SK-N-SH (cell line): ENCODE results near the gene SYTL4. TPM values are rescaled to one million over a fixed set of nuclear protein-coding genes. Genes with fewer than 3 reads are reported as not detected.

Source experiments
- CTCF ChIA-PET: fragments of 300-600, 350-600 bp; formaldehyde crosslinking; extraction: SDS; loops from one replicate; lab custom pipeline; 2021; lab: Yijun Ruan, JAX
- POLR2A ChIA-PET: fragments of 350-600 bp; sonication (Branson Sonifier 250); formaldehyde crosslinking; extraction: SDS; loops from one replicate; lab custom pipeline; 2020; ENCODE audit warnings: antibody characterized with exemption, inconsistent platforms; lab: Yijun Ruan, JAX
- DNase-seq: peaks from one replicate; pipeline ENCODE4 v3.0.0; 2012
- H2AFZ ChIP-seq: fragments of 200-600 bp; sonication (generic); 2 replicates; pipeline ENCODE4 v1.8.1; 2016; ENCODE audit warnings: antibody characterized with exemption, mild to moderate bottlenecking, low read depth
- H3F3A ChIP-seq: fragments of 200-600 bp; sonication (generic); replicated peaks from 2 replicates; pipeline ENCODE3; 2016; ENCODE audit warnings: antibody characterized with exemption, mild to moderate bottlenecking; ENCODE audit not compliant: insufficient read depth
- H3K27ac ChIP-seq, 2 experiments: fragments of 200-500 bp in 1 of 2; fragments of 200-600 bp in 1 of 2; sonication (Bioruptor generic) in 1 of 2; sonication (generic), shearing (Covaris generic) in 1 of 2; 2 replicates each; pipeline versions ENCODE4 v1.5.1 to v1.6.1; 2014 to 2016; ENCODE audit warnings: low read depth in 2 of 2, inconsistent platforms in 1 of 2, low read length in 1 of 2, mild to moderate bottlenecking in 1 of 2, mixed read lengths in 1 of 2
- H3K27me3 ChIP-seq: fragments of 200-600 bp; sonication (generic), shearing (Covaris generic); 2 replicates; pipeline ENCODE4 v1.6.1; 2016; ENCODE audit warnings: mixed run types; ENCODE audit not compliant: insufficient read depth
- H3K36me3 ChIP-seq, 2 experiments: fragments of 200-500 bp in 1 of 2; fragments of 200-600 bp in 1 of 2; sonication (Bioruptor generic) in 1 of 2; sonication (generic) in 1 of 2; replicated peaks in 1 of 2; 2 replicates each; pipeline versions ENCODE3 to v1.5.1; 2014 to 2016; ENCODE audit warnings: low read length in 1 of 2, mild to moderate bottlenecking in 1 of 2; ENCODE audit not compliant: insufficient read depth in 2 of 2, control insufficient read depth in 1 of 2
- H3K4me1 ChIP-seq, 2 experiments: fragments of 200-500 bp in 1 of 2; fragments of 200-600 bp in 1 of 2; sonication (Bioruptor generic) in 1 of 2; sonication (generic), shearing (Covaris generic) in 1 of 2; 2 replicates each; pipeline versions ENCODE4 v1.5.1 to v1.6.1; 2014 to 2016; ENCODE audit warnings: low read depth in 1 of 2, low read length in 1 of 2, mixed run types in 1 of 2; ENCODE audit not compliant: insufficient read depth in 2 of 2, control insufficient read depth in 1 of 2
- H3K4me2 ChIP-seq: fragments of 200-600 bp; sonication (generic), shearing (Covaris generic); 2 replicates; pipeline ENCODE4 v1.6.1; 2017; ENCODE audit warnings: mixed run types
- H3K4me3 ChIP-seq, 2 experiments: fragments of 200-500 bp in 1 of 2; fragments of 200-600 bp in 1 of 2; sonication (Bioruptor generic) in 1 of 2; sonication (generic), shearing (Covaris generic) in 1 of 2; 2 replicates each; pipeline versions ENCODE4 v1.5.1 to v1.8.1; 2014 to 2016; ENCODE audit warnings: low read depth in 2 of 2, inconsistent platforms in 1 of 2, low read length in 1 of 2, mild to moderate bottlenecking in 1 of 2, mixed read lengths in 1 of 2, moderate library complexity in 1 of 2
- H3K79me2 ChIP-seq: fragments of 200-600 bp; sonication (generic); 2 replicates; pipeline ENCODE4 v1.8.1; 2017; ENCODE audit warnings: mild to moderate bottlenecking; ENCODE audit not compliant: insufficient read depth
- H3K9ac ChIP-seq: fragments of 200-600 bp; sonication (generic); 2 replicates; pipeline ENCODE4 v1.6.1; 2017; ENCODE audit warnings: mixed run types
- H3K9me2 ChIP-seq: fragments of 200-600 bp; sonication (generic); 2 replicates; pipeline ENCODE4 v1.6.1; 2017; ENCODE audit warnings: mixed run types
- H3K9me3 ChIP-seq: fragments of 200-600 bp; sonication (generic); 2 replicates; pipeline ENCODE4 v1.6.1; 2017; ENCODE audit warnings: mixed run types, mild to moderate bottlenecking, moderate library complexity
- H4K20me1 ChIP-seq: fragments of 200-600 bp; sonication (generic); 2 replicates; pipeline ENCODE4 v1.6.1; 2017; ENCODE audit warnings: mild to moderate bottlenecking, mixed run types; ENCODE audit not compliant: insufficient read depth
- CHD2 ChIP-seq: fragments of 150-350 bp; IDR thresholded peaks from 2 replicates; pipeline ENCODE4 v1.6.1; 2018; ENCODE audit warnings: low read length; ENCODE audit not compliant: partially characterized antibody
- ELF1 ChIP-seq: IDR thresholded peaks from 2 replicates; pipeline ENCODE4 v1.4.0; 2012
- EP300 ChIP-seq, 2 experiments: IDR thresholded peaks; 2 replicates each; pipeline versions ENCODE4 v1.4.0 to v1.6.1; 2012; ENCODE audit warnings: borderline replicate concordance in 1 of 2, low read depth in 1 of 2, low read length in 1 of 2
- GATA2 ChIP-seq: sonication (generic); formaldehyde crosslinking; IDR thresholded peaks from 2 replicates; pipeline ENCODE4 v1.5.0; 2020; ENCODE audit warnings: mild to moderate bottlenecking, missing genetic modification reagents
- MAX ChIP-seq: IDR thresholded peaks from 2 replicates; pipeline ENCODE4 v1.4.0; 2012; ENCODE audit warnings: low read depth
- MEF2A ChIP-seq: IDR thresholded peaks from 2 replicates; pipeline ENCODE4 v1.4.0; 2012; ENCODE audit warnings: low read depth, borderline replicate concordance
- MXI1 ChIP-seq: IDR thresholded peaks from 2 replicates; pipeline ENCODE4 v1.6.1; 2012; ENCODE audit warnings: mild to moderate bottlenecking, low read depth, low read length, improper control_type of control experiment
- PBX3 ChIP-seq: IDR thresholded peaks from 2 replicates; pipeline ENCODE4; 2012
- POLR2AphosphoS5 ChIP-seq: IDR thresholded peaks from 2 replicates; pipeline ENCODE4 v1.6.1; 2012; ENCODE audit warnings: low read depth, low read length
- RAD21 ChIP-seq: IDR thresholded peaks from 2 replicates; pipeline ENCODE4 v1.6.1; 2012; ENCODE audit warnings: mild to moderate bottlenecking, low read length
- RCOR1 ChIP-seq: fragments of 150-350 bp; IDR thresholded peaks from 2 replicates; pipeline ENCODE4 v1.6.1; 2017; ENCODE audit warnings: antibody characterized with exemption, low read length
- RFX5 ChIP-seq: IDR thresholded peaks from 2 replicates; pipeline ENCODE4 v1.6.1; 2012; ENCODE audit warnings: mild to moderate bottlenecking, improper control_type of control experiment, low read length
- RXRA ChIP-seq: IDR thresholded peaks from 2 replicates; pipeline ENCODE4 v1.4.0; 2012; ENCODE audit warnings: low read depth, mild to moderate bottlenecking, borderline replicate concordance
- SIN3A ChIP-seq: IDR thresholded peaks from 2 replicates; pipeline ENCODE4 v1.6.1; 2012; ENCODE audit warnings: low read depth, mild to moderate bottlenecking, low read length, moderate library complexity, borderline replicate concordance
- SMC3 ChIP-seq: IDR thresholded peaks from 2 replicates; pipeline ENCODE4 v1.6.1; 2012; ENCODE audit warnings: low read depth, low read length, improper control_type of control experiment
- TEAD4 ChIP-seq: IDR thresholded peaks from 2 replicates; pipeline ENCODE4 v1.4.0; 2012; ENCODE audit warnings: mild to moderate bottlenecking, borderline replicate concordance; ENCODE audit not compliant: insufficient read depth
- YY1 ChIP-seq: IDR thresholded peaks from 2 replicates; pipeline ENCODE4 v1.4.0; 2012; ENCODE audit warnings: low read depth, mild to moderate bottlenecking
- polyA plus RNA-seq, 3 experiments: library from polyadenylated mRNA; depleted of rRNA; stranded (reverse); fragments of >200 nt; gene quantifications; 2 replicates each; pipeline ENCODE4 v1.2.3, GENCODE V29; 2012
- TF ChIP-seq, protein P1 (sequence below): IDR thresholded peaks from 2 replicates; pipeline ENCODE4 v1.4.0; 2012; ENCODE audit warnings: low read depth, borderline replicate concordance
- TF ChIP-seq, protein P2 (sequence below): IDR thresholded peaks from 2 replicates; pipeline ENCODE4 v1.4.0; 2012; ENCODE audit warnings: low read depth, borderline replicate concordance
- TF ChIP-seq, protein P3 (sequence below): fragments of 150-350 bp; IDR thresholded peaks from 2 replicates; pipeline ENCODE4 v1.6.1; 2017; ENCODE audit warnings: antibody characterized with exemption, low read length, low read depth, borderline replicate concordance

Gene SYTL4
- polyA plus RNA-seq, 1 of the 3 experiments (the other 2 are of a cell fraction) = 2.3 TPM

GRCh38 chrX:100721328-100721727 is 10.6 kb downstream of the SYTL4 start:
- H3K27ac ChIP-seq = no peak overlapping the region
- no peaks in the 10 kb centered on the region for H3K9me2 ChIP-seq
- no peak overlapping the region for H3K4me3 ChIP-seq
- no peak for TF ChIP-seq SMC3
- TF ChIP-seq CHD2 = no peak
- TF ChIP-seq MXI1 = no peak
- no peak for TF ChIP-seq POLR2AphosphoS5
- TF ChIP-seq MEF2A = no peak
- TF ChIP-seq, protein P1, sequence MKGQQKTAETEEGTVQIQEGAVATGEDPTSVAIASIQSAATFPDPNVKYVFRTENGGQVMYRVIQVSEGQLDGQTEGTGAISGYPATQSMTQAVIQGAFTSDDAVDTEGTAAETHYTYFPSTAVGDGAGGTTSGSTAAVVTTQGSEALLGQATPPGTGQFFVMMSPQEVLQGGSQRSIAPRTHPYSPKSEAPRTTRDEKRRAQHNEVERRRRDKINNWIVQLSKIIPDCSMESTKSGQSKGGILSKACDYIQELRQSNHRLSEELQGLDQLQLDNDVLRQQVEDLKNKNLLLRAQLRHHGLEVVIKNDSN = no peak
- TF ChIP-seq RFX5 = no peak
- no peak for TF ChIP-seq EP300 (IDR thresholded peaks at IDR 0.05; ENCODE audit: borderline replicate concordance in 1 of 2, low read depth in 1 of 2, low read length in 1 of 2)
- no peak for TF ChIP-seq RAD21
- TF ChIP-seq MAX = no peak
- TF ChIP-seq ELF1 = no peak
- TF ChIP-seq YY1 = no peak
- TF ChIP-seq, protein P2, sequence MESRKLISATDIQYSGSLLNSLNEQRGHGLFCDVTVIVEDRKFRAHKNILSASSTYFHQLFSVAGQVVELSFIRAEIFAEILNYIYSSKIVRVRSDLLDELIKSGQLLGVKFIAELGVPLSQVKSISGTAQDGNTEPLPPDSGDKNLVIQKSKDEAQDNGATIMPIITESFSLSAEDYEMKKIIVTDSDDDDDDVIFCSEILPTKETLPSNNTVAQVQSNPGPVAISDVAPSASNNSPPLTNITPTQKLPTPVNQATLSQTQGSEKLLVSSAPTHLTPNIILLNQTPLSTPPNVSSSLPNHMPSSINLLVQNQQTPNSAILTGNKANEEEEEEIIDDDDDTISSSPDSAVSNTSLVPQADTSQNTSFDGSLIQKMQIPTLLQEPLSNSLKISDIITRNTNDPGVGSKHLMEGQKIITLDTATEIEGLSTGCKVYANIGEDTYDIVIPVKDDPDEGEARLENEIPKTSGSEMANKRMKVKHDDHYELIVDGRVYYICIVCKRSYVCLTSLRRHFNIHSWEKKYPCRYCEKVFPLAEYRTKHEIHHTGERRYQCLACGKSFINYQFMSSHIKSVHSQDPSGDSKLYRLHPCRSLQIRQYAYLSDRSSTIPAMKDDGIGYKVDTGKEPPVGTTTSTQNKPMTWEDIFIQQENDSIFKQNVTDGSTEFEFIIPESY = no peak
- no peak for TF ChIP-seq PBX3
- TF ChIP-seq TEAD4 = no peak
- TF ChIP-seq, protein P3, sequence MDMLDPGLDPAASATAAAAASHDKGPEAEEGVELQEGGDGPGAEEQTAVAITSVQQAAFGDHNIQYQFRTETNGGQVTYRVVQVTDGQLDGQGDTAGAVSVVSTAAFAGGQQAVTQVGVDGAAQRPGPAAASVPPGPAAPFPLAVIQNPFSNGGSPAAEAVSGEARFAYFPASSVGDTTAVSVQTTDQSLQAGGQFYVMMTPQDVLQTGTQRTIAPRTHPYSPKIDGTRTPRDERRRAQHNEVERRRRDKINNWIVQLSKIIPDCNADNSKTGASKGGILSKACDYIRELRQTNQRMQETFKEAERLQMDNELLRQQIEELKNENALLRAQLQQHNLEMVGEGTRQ = no peak
- no peak for TF ChIP-seq SIN3A
- no peak for TF ChIP-seq RCOR1
- no peak for TF ChIP-seq GATA2 (CRISPR knock-in tag)
- TF ChIP-seq RXRA = no peak
- H3F3A ChIP-seq = no peaks in the 10 kb centered on the region
- H3K36me3 ChIP-seq = no peaks in the 10 kb centered on the region
- H3K4me2 ChIP-seq = no peak overlapping the region
- DNase-seq = no peak
- POLR2A ChIA-PET = no interaction called here
- no peak overlapping the region for H2AFZ ChIP-seq
- no peaks in the 10 kb centered on the region for H3K4me1 ChIP-seq
- no peaks in the 10 kb centered on the region; the same call in 1 of the 2 replicates for H3K9me3 ChIP-seq
- CTCF ChIA-PET = interaction anchor here (1.0 kb wide), 1 partner anchor 47 kb away, joined by 3 read pairs; no protein-coding TSS in a partner anchor
- no peak overlapping the region for H3K9ac ChIP-seq
- no peaks in the 10 kb centered on the region for H3K27me3 ChIP-seq
- no peaks in the 10 kb centered on the region for H4K20me1 ChIP-seq
- no peaks in the 10 kb centered on the region for H3K79me2 ChIP-seq
